Amniotic epithelial cell (primary cell): ENCODE data around the gene C8A.

Experiments
- DNase-seq: peaks from one replicate; pipeline ENCODE4 v3.0.0-alpha.2; 2010; ENCODE audit warnings: low read depth

Gene C8A

GRCh38 chr1:56927171-56927570, 72.6 kb downstream of the C8A start:
- DNase-seq: no peak

- no peak for DNase-seq
Measured at GRCh38 chr1:56927986-56928385, 73.4 kb downstream of the C8A start.

- no peak for DNase-seq
Measured at GRCh38 chr1:56929492-56929891, 74.9 kb downstream of the C8A start.

GRCh38 chr1:56931211-56931610, 76.6 kb downstream of the C8A start:
- DNase-seq: no peak

- no peak for DNase-seq
Measured at GRCh38 chr1:56931686-56932085, 77.1 kb downstream of the C8A start.

- no peak for DNase-seq
Measured at GRCh38 chr1:56933161-56933560, 78.6 kb downstream of the C8A start.

- DNase-seq: no peak
Measured at GRCh38 chr1:56933606-56934005, 79.0 kb downstream of the C8A start.

- DNase-seq: no peak
Measured at GRCh38 chr1:56934430-56935060, 79.9 kb downstream of the C8A start.

- DNase-seq: no peak
Measured at GRCh38 chr1:56938646-56939045, 84.0 kb downstream of the C8A start.

- no peak for DNase-seq
Measured at GRCh38 chr1:56939209-56939608, 84.6 kb downstream of the C8A start.

GRCh38 chr1:56940039-56940438, 85.4 kb downstream of the C8A start:
- DNase-seq: no peak

- no peak for DNase-seq
Measured at GRCh38 chr1:56948403-56949023, 93.9 kb downstream of the C8A start.

GRCh38 chr1:56952501-56952900, 97.9 kb downstream of the C8A start:
- DNase-seq: no peak

- DNase-seq: no peak
Measured at GRCh38 chr1:56953386-56953785, 98.8 kb downstream of the C8A start.

GRCh38 chr1:56954664-56955063, 100.1 kb downstream of the C8A start:
- no peak for DNase-seq

- DNase-seq: no peak
Measured at GRCh38 chr1:56957931-56958330, 103.3 kb downstream of the C8A start.

GRCh38 chr1:56958526-56958925, 103.9 kb downstream of the C8A start:
- DNase-seq: peak; percentile 22

- DNase-seq: no peak
Measured at GRCh38 chr1:56961426-56961825, 106.8 kb downstream of the C8A start.

- peak; percentile 5 for DNase-seq
Measured at GRCh38 chr1:56963667-56964066, 109.1 kb downstream of the C8A start.

GRCh38 chr1:56964349-56965017, 109.9 kb downstream of the C8A start:
- no peak for DNase-seq

GRCh38 chr1:56965191-56965590, 110.6 kb downstream of the C8A start:
- DNase-seq: no peak

GRCh38 chr1:56965916-56966697, 111.5 kb downstream of the C8A start, which contains the start of gene C8B:
C8B (minus strand) TSS chr1:56966015; CDS start chr1:56965948, 67 bp downstream.
- no peak for DNase-seq

GRCh38 chr1:56966698-56966999, 112.1 kb downstream of the C8A start:
- DNase-seq: no peak
